K562 (cell line): ENCODE measurements around the gene UNC93B1. TPM values are rescaled to one million over a fixed set of nuclear protein-coding genes. Genes with fewer than 3 reads are reported as not detected.

ENCODE experiments used
- CEBPB ChIP-seq: fragments of 450-650 bp; IDR thresholded peaks from 2 replicates; pipeline ENCODE4 v1.6.1; 2016; ENCODE audit warnings: missing genetic modification characterization, missing compliant biosample characterization
- E2F1 ChIP-seq: sonication (generic); formaldehyde crosslinking; IDR thresholded peaks from 2 replicates; pipeline ENCODE4 v1.8.1; 2023; ENCODE audit warnings: mild to moderate bottlenecking, missing genetic modification reagents, moderate library complexity
- ETS2 ChIP-seq: IDR thresholded peaks from 2 replicates; pipeline ENCODE4 v1.6.1; 2016; ENCODE audit warnings: borderline replicate concordance, missing genetic modification characterization, mild to moderate bottlenecking, moderate library complexity, missing compliant biosample characterization; ENCODE audit not compliant: poor library complexity, severe bottlenecking
- JUN ChIP-seq, 2 experiments: sonication (generic) in 1 of 2; formaldehyde crosslinking in 1 of 2; IDR thresholded peaks; 2 replicates each; pipeline versions ENCODE4 v1.6.1 to v1.8.0; 2012 to 2022; ENCODE audit warnings: borderline replicate concordance in 2 of 2, mild to moderate bottlenecking in 2 of 2, improper control_type of control experiment in 1 of 2, low read depth in 1 of 2, low read length in 1 of 2, missing genetic modification reagents in 1 of 2
- MAFG ChIP-seq: fragments of 450-650 bp; conservative IDR thresholded peaks from 2 replicates; pipeline ENCODE4 v1.6.1; 2016; ENCODE audit warnings: missing genetic modification characterization, missing compliant biosample characterization
- MXI1 ChIP-seq: IDR thresholded peaks from 2 replicates; pipeline ENCODE4 v1.6.1; 2011; ENCODE audit warnings: low read depth, mild to moderate bottlenecking, improper control_type of control experiment, low read length
- NCOA6 ChIP-seq: fragments of 450-650 bp; IDR thresholded peaks from 2 replicates; pipeline ENCODE4 v1.6.1; 2017; ENCODE audit warnings: mild to moderate bottlenecking
- NKRF ChIP-seq: fragments of 450-650 bp; IDR thresholded peaks from 2 replicates; pipeline ENCODE4 v1.6.1; 2016; ENCODE audit warnings: borderline replicate concordance
- NR3C1 ChIP-seq: sonication (generic); formaldehyde crosslinking; IDR thresholded peaks from 2 replicates; pipeline ENCODE4 v1.8.1; 2022; ENCODE audit warnings: missing genetic modification reagents
- PTRF ChIP-seq: fragments of 450-650 bp; IDR thresholded peaks from 2 replicates; pipeline ENCODE4 v1.6.1; 2016; ENCODE audit warnings: mild to moderate bottlenecking, missing genetic modification characterization, missing compliant biosample characterization
- PYGO2 ChIP-seq: fragments of 450-650 bp; IDR thresholded peaks from 2 replicates; pipeline ENCODE4 v1.6.1; 2016; ENCODE audit warnings: mild to moderate bottlenecking, missing genetic modification characterization, moderate library complexity, missing compliant biosample characterization
- RBBP5 ChIP-seq: fragments of 200-600 bp; sonication (generic); IDR thresholded peaks from 2 replicates; pipeline ENCODE4 v1.6.1; 2012; ENCODE audit warnings: borderline replicate concordance, mild to moderate bottlenecking, low read length, control low read depth, inconsistent platforms; ENCODE audit not compliant: insufficient read depth, poor library complexity, severe bottlenecking
- RBM15 ChIP-seq: fragments of 200-400 bp; formaldehyde crosslinking; IDR thresholded peaks from 2 replicates; pipeline ENCODE4 v1.6.1; 2018; ENCODE audit warnings: mild to moderate bottlenecking, low read length, moderate library complexity; ENCODE audit not compliant: insufficient read depth
- SAFB ChIP-seq: fragments of 200-400 bp; formaldehyde crosslinking; IDR thresholded peaks from 2 replicates; pipeline ENCODE4 v1.6.1; 2017; ENCODE audit warnings: low read depth, low read length, borderline replicate concordance
- SMAD4 ChIP-seq: fragments of 250-450 bp; sonication (Bioruptor Pico); conservative IDR thresholded peaks from 2 replicates; pipeline ENCODE4 v1.8.0; 2021; ENCODE audit warnings: inconsistent platforms, mild to moderate bottlenecking, moderate library complexity
- TEAD1 ChIP-seq, 2 experiments: fragments of 450-650 bp in 1 of 2; sonication (generic) in 1 of 2; formaldehyde crosslinking; IDR thresholded peaks; 2 replicates each; pipeline versions ENCODE4 v1.4.0 to v1.8.0; 2020 to 2022; ENCODE audit warnings: mild to moderate bottlenecking in 2 of 2, missing genetic modification reagents in 1 of 2
- ZEB2 ChIP-seq: fragments of 450-650 bp; IDR thresholded peaks from 2 replicates; pipeline ENCODE4 v1.6.1; 2016
- ZNF239 ChIP-seq: fragments of 250-450 bp; sonication (Bioruptor Pico); IDR thresholded peaks from 2 replicates; pipeline ENCODE4 v1.4.0; 2020; ENCODE audit warnings: mild to moderate bottlenecking
- ZNF347 ChIP-seq: fragments of 450-650 bp; formaldehyde crosslinking; IDR thresholded peaks from 2 replicates; pipeline ENCODE4 v1.4.0; 2020; ENCODE audit warnings: low read depth, mild to moderate bottlenecking, moderate library complexity
- ZNF431 ChIP-seq: sonication (generic); formaldehyde crosslinking; IDR thresholded peaks from 2 replicates; pipeline ENCODE4 v1.8.0; 2022; ENCODE audit warnings: mild to moderate bottlenecking, missing genetic modification reagents
- ZNF740 ChIP-seq, 3 experiments: fragments of 200-800 bp in 1 of 3; sonication (Bioruptor generic) in 1 of 3; sonication (generic) in 1 of 3; formaldehyde crosslinking in 1 of 3; IDR thresholded peaks; 2 replicates each; pipeline versions ENCODE4 v1.6.1 to v1.8.0; 2016 to 2022; ENCODE audit warnings: mild to moderate bottlenecking in 2 of 3, missing compliant biosample characterization in 2 of 3, missing genetic modification characterization in 2 of 3, missing genetic modification reagents in 1 of 3
- polyA plus RNA-seq, 8 experiments: library from polyadenylated mRNA; depleted of rRNA in 4 of 8; stranded (reverse) in 5 of 8; unstranded in 3 of 8; fragments of >200 nt; fragmentation: Nextera tagmentation in 2 of 8; fragmentation: Illumina TruSeq in 1 of 8; extraction: Ambion mirVana in 2 of 8; extraction: Trizol in 1 of 8; gene quantifications; 2 replicates each; pipeline versions ENCODE4 v1.2.1 to v1.2.3, GENCODE V29; 2011 to 2014; ENCODE audit warnings: inconsistent platforms in 1 of 8, missing spikeins in 1 of 8
- total RNA-seq, 7 experiments: library from RNA; depleted of rRNA in 6 of 7; stranded (reverse); fragments of >200 nt in 6 of 7; fragmentation: Illumina TruSeq in 2 of 7; extraction: Trizol in 2 of 7; gene quantifications; 2 replicates each; pipeline versions ENCODE4 v1.2.1 to v1.2.3, GENCODE V29; 2011 to 2021; ENCODE audit warnings: low replicate concordance in 1 of 7

UNC93B1 gene
- total and polyA plus RNA-seq, 9 of the 15 experiments (the other 6 are each of a cell fraction or from before 2014, with no cell fraction given), result 0.10 to 13.6 (median 6.5) TPM

GRCh38 chr11:67996622-67997474, 7.0 kb downstream of the UNC93B1 start (continued):
- TF ChIP-seq ZNF740 (CRISPR knock-in tag; IDR thresholded peaks at IDR 0.05), result no peak
- TF ChIP-seq ZNF740 (tag; IDR thresholded peaks at IDR 0.05), result no peak
- TF ChIP-seq RBM15, result no peak
- TF ChIP-seq NKRF, result peak; percentile 91; the same call in 1 of the 2 replicates
- 0 out of 2 replicates have a peak, but pooled peaks have one; percentile 10 for TF ChIP-seq ZEB2
- TF ChIP-seq ZNF239 (CRISPR knock-in tag), result no peak
- TF ChIP-seq JUN (IDR thresholded peaks at IDR 0.05; ENCODE audit: borderline replicate concordance, low read depth, low read length), result no peak
- 0 out of 2 replicates have a peak, but pooled peaks have one; percentile 57 for TF ChIP-seq JUN (CRISPR knock-in tag; IDR thresholded peaks at IDR 0.05; ENCODE audit: borderline replicate concordance)
- peak; percentile 45; the same call in 1 of the 2 replicates for TF ChIP-seq MXI1
- TF ChIP-seq NR3C1 (CRISPR knock-in tag), result no peak
- TF ChIP-seq SAFB, result no peak
- no peak for TF ChIP-seq ETS2
- TF ChIP-seq RBBP5, result no peak
- TF ChIP-seq CEBPB (tag), result no peak
- no peak for TF ChIP-seq MAFG (tag)
- TF ChIP-seq SMAD4 (CRISPR knock-in tag), result no peak
- no peak for TF ChIP-seq ZNF347 (CRISPR knock-in tag)
- TF ChIP-seq PTRF, result no peak
- peak; percentile 57; the same call in 1 of the 2 replicates for TF ChIP-seq ZNF431 (CRISPR knock-in tag)
- TF ChIP-seq TEAD1 (CRISPR knock-in tag; IDR thresholded peaks at IDR 0.05), result no peak; a peak in 1 of 4 replicates
- peak; percentile 64; the same call in 1 of the 2 replicates for TF ChIP-seq E2F1 (CRISPR knock-in tag)
- no peak for TF ChIP-seq PYGO2 (tag)
- no peak for TF ChIP-seq NCOA6
